ENCODE results near the gene COG2.

Gene COG2

GRCh38 chr1:230668227-230668626 is 25.9 kb downstream of the COG2 start:
- no peaks in the 10 kb centered on the region for H3K27me3 ChIP-seq (ENCODE audit: control insufficient read depth in 3 of 3, insufficient read depth in 3 of 3, low read depth in 1 of 3, low read length in 3 of 3)
- no peak overlapping the region for H4K91ac ChIP-seq (ENCODE audit: low read depth, low read length, poor library complexity)
- no peak overlapping the region for H3K9ac ChIP-seq (ENCODE audit: low read depth, low read length, poor library complexity)
- H2BK5ac ChIP-seq (ENCODE audit: low read length): no peak overlapping the region
- H3K9me3 ChIP-seq (replicated peaks in 1 of 2; ENCODE audit: control insufficient read depth in 2 of 2, insufficient read depth in 1 of 2, low read depth in 1 of 2, low read length in 2 of 2): no peaks in the 10 kb centered on the region
- no peak overlapping the region for H3K23ac ChIP-seq (ENCODE audit: low read depth, low read length, poor library complexity)
- no peak overlapping the region for H3K27ac ChIP-seq (replicated peaks; ENCODE audit: low read length)
- DNase-seq (ENCODE audit: low spot score): no peak
- H3K36me3 ChIP-seq (replicated peaks in 1 of 2; ENCODE audit: control insufficient read depth in 2 of 2, insufficient read depth in 2 of 2, low read length in 2 of 2): peaks cover 32 to 98% of the 10 kb centered on the region in 2 donors
- no peak overlapping the region for H2BK120ac ChIP-seq (ENCODE audit: low read depth, low read length)
- no peak overlapping the region for H3K18ac ChIP-seq (ENCODE audit: low read length)
- H3K4me3 ChIP-seq (ENCODE audit: low read length in 2 of 2): no peak overlapping the region
- WGBS, 2 donors (ENCODE audit: extremely low coverage in 2 of 2, insufficient read length in 2 of 2, insufficient replicate concordance in 1 of 2): no CpG with 5 or more reads among the region's 6 CpGs
- no peaks in the 10 kb centered on the region for H3K79me1 ChIP-seq (ENCODE audit: low read depth, low read length)
- H3K14ac ChIP-seq (ENCODE audit: low read length): no peak overlapping the region
- H3K4ac ChIP-seq (ENCODE audit: low read length): no peak overlapping the region
- no peak overlapping the region for H2BK15ac ChIP-seq (ENCODE audit: low read length)
- H4K8ac ChIP-seq (ENCODE audit: low read depth, low read length): no peak overlapping the region
- H2BK12ac ChIP-seq (ENCODE audit: low read length): no peak overlapping the region
- no peak overlapping the region for H2AK5ac ChIP-seq (ENCODE audit: low read depth, low read length)
- H2AFZ ChIP-seq (ENCODE audit: low read length): no peak overlapping the region
- peaks cover 0 to 13% of the 10 kb centered on the region in 2 donors for H3K4me1 ChIP-seq (ENCODE audit: control insufficient read depth in 2 of 2, insufficient read depth in 1 of 2, low read depth in 1 of 2, low read length in 2 of 2)
- H3K4me2 ChIP-seq (ENCODE audit: insufficient read depth, low read length, poor library complexity, severe bottlenecking): no peak overlapping the region

- Histone ChIP-seq H2BK120ac (ENCODE audit: low read depth, low read length) (no peak overlapping the region), H4K8ac (ENCODE audit: low read depth, low read length) (no peak overlapping the region), H2BK12ac (ENCODE audit: low read length) (no peak overlapping the region), H2AFZ (ENCODE audit: low read length) (no peak overlapping the region), H2BK5ac (ENCODE audit: low read length) (no peak overlapping the region), H3K4me1 (ENCODE audit: control insufficient read depth in 2 of 2, insufficient read depth in 1 of 2, low read depth in 1 of 2, low read length in 2 of 2) (peaks cover 0 to 13% of the 10 kb centered on the region in 2 donors), H2BK15ac (ENCODE audit: low read length) (no peak overlapping the region), H2AK5ac (ENCODE audit: low read depth, low read length) (no peak overlapping the region), H3K18ac (ENCODE audit: low read length) (no peak overlapping the region), H3K4me3 (ENCODE audit: low read length in 2 of 2) (no peak overlapping the region), H3K9ac (ENCODE audit: low read depth, low read length, poor library complexity) (no peak overlapping the region), H3K36me3 (replicated peaks in 1 of 2; ENCODE audit: control insufficient read depth in 2 of 2, insufficient read depth in 2 of 2, low read length in 2 of 2) (peaks cover 31 to 98% of the 10 kb centered on the region in 2 donors), H3K9me3 (replicated peaks in 1 of 2; ENCODE audit: control insufficient read depth in 2 of 2, insufficient read depth in 1 of 2, low read depth in 1 of 2, low read length in 2 of 2) (no peaks in the 10 kb centered on the region), H3K23ac (ENCODE audit: low read depth, low read length, poor library complexity) (no peak overlapping the region), H3K79me1 (ENCODE audit: low read depth, low read length) (no peaks in the 10 kb centered on the region), H3K4me2 (ENCODE audit: insufficient read depth, low read length, poor library complexity, severe bottlenecking) (no peak overlapping the region), H3K27ac (replicated peaks; ENCODE audit: low read length) (no peak overlapping the region), H3K4ac (ENCODE audit: low read length) (no peak overlapping the region), H3K14ac (ENCODE audit: low read length) (no peak overlapping the region), H3K27me3 (ENCODE audit: control insufficient read depth in 3 of 3, insufficient read depth in 3 of 3, low read depth in 1 of 3, low read length in 3 of 3) (no peaks in the 10 kb centered on the region), H4K91ac (ENCODE audit: low read depth, low read length, poor library complexity) (no peak overlapping the region)
- no CpG with 5 or more reads among the region's 8 CpGs for WGBS, 2 donors (ENCODE audit: extremely low coverage in 2 of 2, insufficient read length in 2 of 2, insufficient replicate concordance in 1 of 2)
- no peak for DNase-seq (ENCODE audit: low spot score)
Observed at GRCh38 chr1:230669543-230669942, 27.3 kb downstream of the COG2 start.

- no peaks in the 10 kb centered on the region for H3K4me1 ChIP-seq (ENCODE audit: control insufficient read depth in 2 of 2, insufficient read depth in 1 of 2, low read depth in 1 of 2, low read length in 2 of 2)
- H3K79me1 ChIP-seq (ENCODE audit: low read depth, low read length): no peaks in the 10 kb centered on the region
- no peak overlapping the region for H4K91ac ChIP-seq (ENCODE audit: low read depth, low read length, poor library complexity)
- no peak overlapping the region for H3K4me2 ChIP-seq (ENCODE audit: insufficient read depth, low read length, poor library complexity, severe bottlenecking)
- H2BK120ac ChIP-seq (ENCODE audit: low read depth, low read length): no peak overlapping the region
- H2BK5ac ChIP-seq (ENCODE audit: low read length): no peak overlapping the region
- no peak overlapping the region for H3K4me3 ChIP-seq (ENCODE audit: low read length in 2 of 2)
- H3K4ac ChIP-seq (ENCODE audit: low read length): no peak overlapping the region
- no peak overlapping the region for H3K23ac ChIP-seq (ENCODE audit: low read depth, low read length, poor library complexity)
- peaks cover 14 to 99% of the 10 kb centered on the region in 2 donors for H3K36me3 ChIP-seq (replicated peaks in 1 of 2; ENCODE audit: control insufficient read depth in 2 of 2, insufficient read depth in 2 of 2, low read length in 2 of 2)
- no peak overlapping the region for H2AFZ ChIP-seq (ENCODE audit: low read length)
- H2BK12ac ChIP-seq (ENCODE audit: low read length): no peak overlapping the region
- no peak overlapping the region for H3K18ac ChIP-seq (ENCODE audit: low read length)
- no peak for DNase-seq (ENCODE audit: low spot score)
- H3K27me3 ChIP-seq (ENCODE audit: control insufficient read depth in 3 of 3, insufficient read depth in 3 of 3, low read depth in 1 of 3, low read length in 3 of 3): no peaks in the 10 kb centered on the region
- H3K9ac ChIP-seq (ENCODE audit: low read depth, low read length, poor library complexity): no peak overlapping the region
- no peak overlapping the region for H3K27ac ChIP-seq (replicated peaks; ENCODE audit: low read length)
- H4K8ac ChIP-seq (ENCODE audit: low read depth, low read length): no peak overlapping the region
- no CpG with 5 or more reads among the region's 2 CpGs for WGBS, 2 donors (ENCODE audit: extremely low coverage in 2 of 2, insufficient read length in 2 of 2, insufficient replicate concordance in 1 of 2)
- H3K14ac ChIP-seq (ENCODE audit: low read length): no peak overlapping the region
- peaks cover 0 to 21% of the 10 kb centered on the region in 2 donors for H3K9me3 ChIP-seq (replicated peaks in 1 of 2; ENCODE audit: control insufficient read depth in 2 of 2, insufficient read depth in 1 of 2, low read depth in 1 of 2, low read length in 2 of 2)
- no peak overlapping the region for H2BK15ac ChIP-seq (ENCODE audit: low read length)
- no peak overlapping the region for H2AK5ac ChIP-seq (ENCODE audit: low read depth, low read length)
Observed at GRCh38 chr1:230674581-230674980, 32.3 kb downstream of the COG2 start.

- Histone ChIP-seq H2AFZ (ENCODE audit: low read length) (no peak overlapping the region), H2AK5ac (ENCODE audit: low read depth, low read length) (no peak overlapping the region), H3K23ac (ENCODE audit: low read depth, low read length, poor library complexity) (no peak overlapping the region), H3K14ac (ENCODE audit: low read length) (no peak overlapping the region), H3K4me2 (ENCODE audit: insufficient read depth, low read length, poor library complexity, severe bottlenecking) (no peak overlapping the region), H3K27me3 (ENCODE audit: control insufficient read depth in 3 of 3, insufficient read depth in 3 of 3, low read depth in 1 of 3, low read length in 3 of 3) (no peaks in the 10 kb centered on the region), H2BK12ac (ENCODE audit: low read length) (no peak overlapping the region), H4K8ac (ENCODE audit: low read depth, low read length) (no peak overlapping the region), H3K36me3 (replicated peaks in 1 of 2; ENCODE audit: control insufficient read depth in 2 of 2, insufficient read depth in 2 of 2, low read length in 2 of 2) (peaks cover 14 to 100% of the 10 kb centered on the region in 2 donors), H2BK5ac (ENCODE audit: low read length) (no peak overlapping the region), H2BK120ac (ENCODE audit: low read depth, low read length) (no peak overlapping the region), H2BK15ac (ENCODE audit: low read length) (no peak overlapping the region), H4K91ac (ENCODE audit: low read depth, low read length, poor library complexity) (no peak overlapping the region), H3K9ac (ENCODE audit: low read depth, low read length, poor library complexity) (no peak overlapping the region), H3K9me3 (replicated peaks in 1 of 2; ENCODE audit: control insufficient read depth in 2 of 2, insufficient read depth in 1 of 2, low read depth in 1 of 2, low read length in 2 of 2) (peaks cover 0 to 21% of the 10 kb centered on the region in 2 donors), H3K4me3 (ENCODE audit: low read length in 2 of 2) (no peak overlapping the region), H3K27ac (replicated peaks; ENCODE audit: low read length) (no peak overlapping the region), H3K4ac (ENCODE audit: low read length) (no peak overlapping the region), H3K18ac (ENCODE audit: low read length) (no peak overlapping the region), H3K79me1 (ENCODE audit: low read depth, low read length) (no peaks in the 10 kb centered on the region), H3K4me1 (ENCODE audit: control insufficient read depth in 2 of 2, insufficient read depth in 1 of 2, low read depth in 1 of 2, low read length in 2 of 2) (no peaks in the 10 kb centered on the region)
- no CpG with 5 or more reads among the region's 1 CpG for WGBS, 2 donors (ENCODE audit: extremely low coverage in 2 of 2, insufficient read length in 2 of 2, insufficient replicate concordance in 1 of 2)
- no peak for DNase-seq (ENCODE audit: low spot score)
Observed at GRCh38 chr1:230677200-230677599, 34.9 kb downstream of the COG2 start.

Data from neuronal stem cell (in vitro differentiated cells).